HG02981 (cell line): ENCODE measurements around the gene PHF21A.
"Not testable (repeated sequence)": the region's sequence is repeated elsewhere in the genome, so short reads cannot be mapped to it uniquely, and the experiment has no call there.

Source experiments
- ATAC-seq: cut with Tn5 transposase; IDR thresholded peaks from one replicate; pipeline ENCODE4 v1.9.1; 2021; ENCODE audit warnings: mild to moderate bottlenecking, moderate library complexity; ENCODE audit not compliant: unreplicated experiment

Gene PHF21A

DNA sequence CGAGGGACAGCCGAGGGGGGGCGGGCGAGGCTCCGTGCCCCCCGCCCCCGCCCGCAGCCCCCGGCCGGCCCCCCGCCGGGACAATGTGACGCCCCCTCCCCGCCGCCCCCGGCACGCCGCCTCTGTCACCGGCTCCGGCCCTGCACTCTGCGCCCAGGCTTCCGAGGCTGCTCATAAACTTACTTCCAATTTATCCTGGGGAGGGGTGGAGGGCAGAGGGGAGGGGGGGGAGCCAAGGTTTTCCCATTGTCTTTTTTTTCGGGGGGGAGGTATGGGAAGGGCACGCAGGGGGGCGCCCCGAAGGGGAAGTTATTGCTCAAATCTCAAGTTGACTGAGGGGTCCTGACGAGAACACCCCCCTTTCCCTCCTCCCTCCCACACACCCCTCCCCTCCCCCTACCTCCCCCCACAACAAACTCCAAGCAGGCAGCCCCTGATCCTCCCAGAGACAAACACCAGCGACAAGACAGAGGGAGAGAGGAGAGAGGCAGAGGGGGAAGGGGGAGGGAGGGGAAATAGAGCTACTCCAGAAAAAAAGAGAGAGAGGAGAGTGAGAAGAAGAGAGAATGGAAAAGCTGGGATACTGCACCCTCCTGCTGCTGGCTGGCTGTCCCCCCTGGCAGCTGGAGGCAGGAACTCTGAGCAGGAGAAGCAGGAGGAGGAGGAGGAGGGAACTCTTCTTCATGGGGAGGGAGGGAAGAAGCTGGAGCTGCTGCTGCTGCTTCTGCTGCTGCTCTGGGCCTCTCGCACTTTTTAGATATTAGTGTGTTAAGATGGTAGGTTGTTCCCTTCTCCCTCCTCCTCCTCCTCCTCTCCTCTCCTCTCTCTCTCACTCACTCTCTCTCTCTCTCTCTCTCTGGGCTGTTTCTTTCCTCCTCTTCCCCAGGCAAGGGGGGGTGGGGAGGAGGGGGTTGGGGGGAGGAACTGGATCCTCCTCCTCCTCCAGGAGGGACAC is 631 bp downstream of the PHF21A start:
- peak; percentile 2 for ATAC-seq

DNA sequence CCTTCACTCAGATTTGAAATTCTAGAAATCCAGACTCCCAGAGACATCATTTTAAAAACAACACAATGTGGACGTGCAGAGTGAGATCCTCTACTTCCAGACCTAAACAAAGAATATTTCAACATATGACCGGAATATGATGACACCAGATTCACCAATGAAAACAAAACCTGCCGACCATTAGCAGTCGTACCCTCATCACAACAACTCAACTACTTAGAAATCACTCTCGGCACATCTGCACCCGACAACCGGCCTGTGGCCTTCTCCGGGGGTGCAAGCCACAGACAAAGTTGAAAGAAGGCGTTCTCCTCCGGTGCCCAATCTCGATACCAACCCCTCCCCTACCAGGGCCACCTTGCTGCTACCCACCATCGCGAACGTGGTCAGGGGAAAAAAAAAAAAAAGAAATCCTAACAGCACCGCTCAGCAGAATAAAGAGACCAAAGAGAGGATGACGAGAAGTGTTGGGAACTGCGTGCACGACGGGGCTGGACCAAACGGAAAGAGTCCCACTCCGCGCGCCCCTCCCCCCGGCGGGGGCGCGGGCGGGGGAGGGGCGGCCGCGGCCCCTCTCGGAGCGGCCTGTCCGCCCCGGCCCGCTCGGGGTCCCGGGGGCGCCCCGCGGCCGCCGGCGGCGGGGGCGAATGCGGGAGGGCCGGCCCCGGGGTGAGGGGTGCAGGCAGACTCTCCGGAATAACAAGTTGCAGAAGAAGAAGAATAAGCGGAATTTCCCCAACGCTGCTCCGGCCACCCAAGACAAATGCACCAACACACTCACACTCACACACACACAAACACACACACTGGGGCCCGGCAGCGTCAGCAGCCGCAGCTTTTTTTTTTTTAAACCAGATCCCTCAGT is 1.7 kb downstream of the PHF21A start:
- no peak for ATAC-seq

DNA sequence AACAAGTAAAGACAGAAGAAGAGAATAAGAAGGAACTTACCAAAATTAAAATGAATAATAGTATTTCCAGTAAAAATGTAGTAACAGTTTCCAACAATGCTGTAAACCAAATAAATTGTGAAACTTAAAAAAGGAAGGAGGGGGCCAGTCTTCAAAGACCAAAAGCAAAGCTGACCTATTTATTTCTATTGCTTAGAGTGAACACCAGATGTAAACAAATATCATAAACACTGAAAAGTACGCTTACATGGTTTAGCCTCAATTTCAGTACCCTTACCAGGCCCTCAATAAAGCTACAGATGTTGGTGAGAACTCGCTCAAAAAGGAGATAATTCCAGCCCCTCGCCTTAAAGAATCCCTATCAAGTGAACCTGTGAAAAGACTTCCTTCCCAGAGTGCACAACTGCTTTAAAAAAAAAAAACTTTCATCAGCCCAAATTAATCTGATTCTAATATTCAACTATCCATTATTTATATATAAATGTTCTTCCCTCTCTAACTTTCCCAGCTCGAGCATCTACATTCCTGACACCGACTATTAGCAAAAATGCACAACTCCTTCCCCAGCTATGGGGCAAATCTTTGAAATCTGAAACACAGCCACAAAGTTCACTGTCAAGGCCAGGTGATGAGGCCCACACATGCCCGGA is 2.4 kb downstream of the PHF21A start:
- ATAC-seq: no peak

DNA sequence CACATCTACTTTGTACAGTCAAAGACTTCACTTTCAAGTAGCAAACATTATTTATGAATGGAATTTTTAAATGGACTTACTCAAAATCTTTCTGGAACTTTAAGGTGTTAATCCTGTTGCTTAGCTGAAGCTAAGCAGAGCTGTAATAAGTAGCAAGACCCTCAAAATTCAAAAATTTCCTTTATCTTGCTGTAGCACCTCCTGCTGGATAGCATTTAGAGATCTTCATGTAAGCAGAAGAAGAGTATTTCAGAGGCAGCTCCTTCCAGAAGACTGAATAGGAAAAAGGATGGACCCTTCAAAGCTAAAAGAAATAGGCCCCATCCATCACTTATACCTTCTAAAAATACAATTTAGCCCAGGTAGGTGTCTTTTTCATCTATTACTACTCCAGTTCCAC is 3.4 kb downstream of the PHF21A start:
- no peak for ATAC-seq

DNA sequence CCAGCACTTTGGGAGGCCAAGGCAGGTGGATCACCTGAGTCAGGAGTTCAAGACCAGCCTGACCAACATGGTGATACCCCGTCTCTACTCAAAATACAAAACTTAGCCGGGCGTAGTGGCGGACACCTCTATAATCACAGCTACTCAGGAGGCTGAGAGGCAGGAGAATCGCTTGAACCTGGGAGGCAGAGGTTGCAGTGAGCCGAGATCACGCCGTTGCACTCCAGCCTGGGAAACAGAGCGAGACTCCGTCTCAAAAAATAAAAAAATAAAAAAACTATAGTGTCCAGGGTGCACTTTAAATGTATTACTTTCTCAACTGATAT is 4.6 kb downstream of the PHF21A start:
- ATAC-seq: not testable (repeated sequence)

DNA sequence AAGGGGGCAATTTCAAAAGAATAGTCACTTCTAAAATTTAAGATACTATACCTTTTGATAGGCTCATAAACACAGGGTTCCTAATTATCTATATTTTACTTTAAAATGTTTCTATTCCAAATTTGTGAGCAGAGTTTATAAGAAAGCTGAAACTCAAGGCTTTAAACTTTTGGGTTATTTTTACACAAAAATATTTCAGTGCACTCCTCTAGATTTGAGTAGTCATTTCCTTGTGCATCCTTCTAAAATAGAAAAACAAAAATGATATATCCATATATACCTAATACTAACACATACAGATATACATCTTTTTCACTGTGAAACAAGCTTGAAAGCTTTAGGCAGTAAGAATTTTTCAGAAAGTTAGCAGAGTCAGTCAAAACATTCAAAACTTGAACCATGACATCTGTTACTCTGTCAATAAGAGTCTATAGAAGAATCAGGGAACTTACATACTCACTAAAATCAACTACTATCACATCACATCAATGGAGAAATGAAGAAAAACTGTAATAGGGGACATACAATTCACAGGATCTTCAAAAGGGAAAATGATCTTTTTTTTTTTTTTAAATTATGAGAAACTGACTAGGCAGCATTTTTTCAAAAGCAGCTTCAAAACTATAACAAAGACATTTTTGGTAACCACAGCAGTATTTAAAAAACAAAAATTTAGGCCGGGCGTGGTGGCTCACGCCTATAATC is 5.1 kb downstream of the PHF21A start:
- no peak for ATAC-seq

DNA sequence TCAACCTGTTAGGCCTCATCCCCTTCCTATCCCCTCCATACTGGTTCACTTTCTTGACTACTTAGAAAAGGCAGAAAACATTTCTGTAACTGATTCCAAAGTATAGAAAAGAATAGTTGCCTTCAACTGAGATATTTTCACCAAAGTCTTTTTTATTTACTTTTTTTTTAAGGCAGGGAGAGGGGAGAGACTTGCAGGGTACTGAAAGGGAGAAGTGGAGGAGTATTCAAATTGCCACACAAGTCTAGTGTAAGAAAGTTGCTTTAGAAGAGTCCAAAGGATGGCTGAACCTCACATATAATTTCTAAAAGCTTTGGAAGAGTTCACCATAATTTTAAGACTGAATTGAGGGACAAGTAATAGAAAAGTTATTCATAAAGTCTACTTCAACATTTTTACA is 6.3 kb downstream of the PHF21A start:
- ATAC-seq: no peak

DNA sequence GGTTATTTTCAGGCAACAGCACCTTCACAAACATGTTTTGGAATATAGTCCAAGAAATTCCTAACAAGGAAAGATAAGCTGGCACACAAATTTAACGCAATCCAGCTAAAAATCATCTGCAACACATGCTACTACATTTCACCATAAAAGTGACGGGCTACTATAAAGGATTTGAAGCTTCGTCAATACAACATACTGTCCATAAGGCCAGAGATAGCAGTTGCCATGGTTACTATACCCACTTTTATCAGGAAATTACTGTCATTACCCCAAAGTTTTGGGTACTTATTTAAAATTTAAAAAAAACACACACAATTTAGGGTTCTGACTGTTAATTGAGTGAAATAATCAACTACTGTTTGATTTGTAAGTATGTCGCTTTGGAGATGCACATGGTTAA is 6.9 kb downstream of the PHF21A start:
- ATAC-seq: no peak

DNA sequence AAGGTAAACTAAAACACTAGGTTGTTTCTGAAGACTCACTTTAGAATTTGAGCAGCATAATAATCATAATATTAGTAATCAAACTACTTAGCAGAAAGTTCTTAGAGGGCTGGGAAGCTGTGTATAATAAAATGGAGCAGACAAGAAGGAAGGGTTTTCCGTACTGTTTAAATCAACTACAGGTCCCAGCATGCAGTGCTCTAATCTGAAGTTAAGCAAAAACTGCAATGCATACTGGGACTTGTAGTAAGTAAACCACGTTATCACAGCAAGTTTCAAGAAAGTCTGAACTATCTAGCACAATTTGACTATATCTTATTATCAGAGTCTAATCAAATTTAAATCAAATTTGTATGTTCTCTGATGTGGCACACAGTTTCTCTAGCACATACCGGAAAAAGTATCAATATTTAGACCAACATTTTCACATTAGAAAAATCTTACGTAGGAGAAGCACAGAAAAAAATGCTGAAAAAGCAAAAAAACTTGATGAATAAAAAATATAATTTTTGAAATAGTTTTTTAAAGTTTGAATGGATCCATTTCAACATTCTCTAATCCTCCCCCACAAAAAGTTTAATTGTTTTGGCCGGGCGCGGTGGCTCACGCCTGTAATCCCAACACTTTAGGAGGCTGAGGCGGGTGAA is 8.2 kb downstream of the PHF21A start:
- ATAC-seq: peak; percentile 81

DNA sequence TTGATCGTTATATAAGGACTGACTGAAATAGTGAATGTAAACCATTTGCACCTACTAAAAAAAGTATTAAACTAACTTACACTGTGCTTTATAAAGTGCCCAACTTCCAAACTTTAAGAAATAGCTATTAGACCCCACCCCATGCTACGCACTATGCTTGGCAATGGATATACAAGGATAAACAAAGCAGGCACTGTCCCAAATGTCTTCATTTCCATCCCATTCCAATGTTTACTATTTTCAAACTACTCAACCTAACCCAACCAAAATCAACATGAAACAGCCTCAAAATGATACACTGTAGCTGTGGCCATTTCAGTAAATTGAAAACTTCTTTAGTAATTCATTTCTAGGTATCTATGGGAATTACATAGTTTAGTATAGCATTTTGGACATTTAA is 12.5 kb downstream of the PHF21A start:
- ATAC-seq: no peak

DNA sequence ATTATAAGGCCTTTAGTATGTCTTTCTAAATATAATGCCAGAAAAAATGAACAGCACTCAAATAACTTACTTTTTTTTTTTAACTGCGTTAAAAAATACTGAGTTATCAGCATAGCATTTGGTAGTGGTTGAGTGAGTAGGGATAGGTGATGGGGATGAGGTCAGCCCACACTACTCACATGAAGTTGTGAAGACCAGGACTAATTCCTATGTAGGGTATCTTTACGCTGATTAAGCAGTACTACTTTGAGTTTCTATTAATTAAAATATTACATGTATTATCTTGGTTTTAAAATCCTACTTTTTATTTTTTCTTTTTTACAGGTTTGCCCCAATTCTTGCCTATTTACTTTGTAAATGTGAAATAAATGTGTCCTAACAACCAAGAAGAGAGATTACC is 13.5 kb downstream of the PHF21A start:
- ATAC-seq: no peak

DNA sequence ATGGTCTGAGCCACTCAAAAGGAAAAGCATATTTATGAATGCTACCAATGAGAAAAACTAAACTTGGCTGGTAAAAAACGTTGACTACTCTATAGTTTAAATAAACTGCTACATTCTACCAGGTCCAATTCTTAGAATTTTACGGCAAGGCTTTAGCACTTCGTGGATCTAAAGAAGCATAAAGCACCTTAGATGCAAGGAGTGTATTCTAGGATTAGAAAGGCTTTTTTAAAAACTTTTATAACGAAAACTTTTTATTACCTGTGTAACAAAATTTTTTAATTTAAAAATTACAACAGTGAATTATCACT is 13.9 kb downstream of the PHF21A start:
- no peak for ATAC-seq

DNA sequence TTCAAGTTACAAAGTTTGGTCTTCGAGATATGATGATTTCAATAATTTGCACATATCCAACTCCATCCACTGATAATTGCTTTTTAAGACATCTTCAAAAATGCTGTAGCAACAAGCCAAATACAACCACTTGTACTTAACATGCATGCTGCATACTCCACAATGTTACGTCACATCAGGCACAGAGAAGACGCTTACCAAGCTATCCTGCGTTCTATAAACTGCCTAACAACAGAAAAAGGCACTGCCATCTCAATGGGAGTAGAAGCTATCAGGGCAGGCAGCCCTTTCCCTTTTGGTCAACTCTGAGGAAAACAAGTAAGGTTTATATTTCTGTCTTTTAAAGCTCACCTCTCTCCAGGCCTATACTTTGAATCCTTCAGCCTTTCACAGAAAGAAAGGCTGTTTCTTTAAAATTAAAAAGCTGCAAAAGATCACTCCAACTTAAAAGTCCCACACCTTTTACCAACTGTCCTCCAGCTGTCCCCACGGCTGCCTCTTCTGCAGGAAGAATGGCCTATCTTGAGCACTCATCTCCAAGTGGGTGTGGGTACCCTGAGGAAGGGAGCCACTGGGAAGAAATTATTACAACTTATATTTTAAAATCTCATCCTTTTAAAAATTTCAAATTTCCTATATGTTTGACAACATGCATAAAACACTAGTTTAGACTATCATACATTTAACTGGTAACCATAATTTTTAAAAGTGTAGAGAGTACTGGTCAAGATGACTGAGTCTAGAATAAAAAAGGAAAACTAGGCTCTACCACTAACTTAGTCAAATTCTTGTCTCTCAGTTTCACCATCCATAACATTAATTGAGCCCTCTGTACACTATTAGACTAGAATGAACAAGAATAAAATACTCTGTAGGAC is 14.5 kb downstream of the PHF21A start:
- ATAC-seq: no peak

DNA sequence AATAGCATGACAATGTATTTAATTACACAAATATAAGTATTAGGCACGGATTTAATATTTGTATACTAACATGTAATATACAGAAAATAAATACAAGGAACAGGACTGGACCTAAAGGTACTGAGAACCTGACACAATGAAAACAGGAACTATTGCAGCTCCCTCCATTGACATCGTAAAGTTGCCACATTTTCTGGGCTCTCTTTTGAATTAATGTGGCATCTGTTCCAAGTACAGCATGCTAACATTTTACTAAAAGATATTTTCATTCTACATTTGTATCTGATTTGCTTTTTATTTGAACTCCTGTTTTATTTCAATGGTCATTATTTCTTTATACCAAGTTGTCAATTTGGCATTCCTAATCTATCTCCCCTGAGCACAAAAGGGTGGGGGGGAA is 15.3 kb downstream of the PHF21A start:
- no peak for ATAC-seq

DNA sequence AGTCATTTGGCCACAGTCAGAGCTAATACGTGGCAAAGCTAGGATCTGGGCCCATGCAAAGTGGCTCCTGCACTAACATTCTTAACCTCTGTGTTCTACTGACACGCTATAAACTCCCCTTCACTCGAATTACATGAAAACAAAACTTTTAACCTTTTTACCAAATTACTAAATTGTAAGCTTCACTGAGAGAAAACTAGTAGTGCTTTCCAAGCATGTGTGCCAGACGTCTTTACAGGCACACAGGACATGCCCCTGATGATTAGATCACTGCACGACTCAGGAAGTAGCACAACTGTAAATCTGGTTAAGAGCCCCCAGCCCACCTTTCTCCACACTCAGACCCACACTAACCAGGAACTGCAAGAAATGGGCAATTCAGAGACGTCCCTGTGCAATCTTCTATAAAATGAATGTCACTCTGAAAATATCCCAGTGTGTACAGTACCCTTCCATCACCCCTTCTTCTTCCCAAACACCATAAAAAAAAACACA is 16.1 kb downstream of the PHF21A start:
- ATAC-seq: no peak

DNA sequence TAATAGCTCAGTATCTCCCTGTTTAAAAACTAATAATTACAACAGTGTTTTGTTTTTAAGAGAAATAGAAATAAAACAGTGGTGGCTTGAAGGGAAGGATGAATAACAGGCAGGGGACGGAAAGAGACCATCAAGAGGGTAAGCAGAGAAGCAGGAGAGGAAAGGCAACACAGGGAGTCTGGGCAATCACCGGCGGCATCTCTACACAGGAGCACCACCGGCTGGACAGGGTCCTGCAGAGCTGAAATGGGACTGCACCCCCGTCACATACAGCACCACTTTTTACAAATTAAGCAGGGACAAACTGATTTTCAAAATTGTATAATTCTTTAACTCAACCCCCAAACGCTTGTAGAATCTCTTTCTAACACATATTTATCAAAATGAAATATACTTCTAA is 18.4 kb downstream of the PHF21A start:
- no peak for ATAC-seq

DNA sequence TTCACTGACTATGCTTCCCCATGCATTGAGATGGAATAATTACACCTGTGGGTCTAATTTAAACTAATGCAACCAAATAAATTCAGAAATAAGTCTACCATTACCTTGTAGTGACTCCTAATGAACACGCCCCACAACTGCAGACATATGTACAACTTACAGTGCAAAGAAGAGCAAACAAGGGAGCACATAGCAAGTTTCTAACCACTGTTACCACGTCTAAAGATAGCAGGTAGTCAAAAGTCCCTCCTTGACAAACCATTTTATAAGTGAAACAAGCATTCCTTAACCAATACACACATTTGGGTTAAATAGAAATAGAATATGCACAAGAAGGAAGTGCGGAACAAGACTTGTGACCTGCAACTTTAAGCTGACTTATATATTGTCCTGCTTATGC is 20.6 kb downstream of the PHF21A start:
- peak; percentile 70 for ATAC-seq

DNA sequence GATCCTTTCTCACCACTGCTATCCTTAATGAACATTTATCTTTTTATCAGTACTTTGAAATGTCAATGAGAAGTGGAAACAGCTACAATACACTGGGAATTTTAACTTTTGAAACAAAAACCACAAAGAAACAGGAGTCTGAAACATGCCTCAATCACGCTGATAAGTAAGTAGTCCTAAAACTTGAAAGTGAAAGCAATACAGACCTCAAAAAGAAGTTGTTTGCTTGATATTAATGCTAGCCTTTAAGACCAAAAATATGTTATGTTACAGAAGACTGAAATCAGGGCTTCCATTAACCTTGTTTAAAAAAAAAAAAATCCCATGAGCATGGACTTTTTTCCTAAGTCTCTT is 21.3 kb downstream of the PHF21A start:
- no peak for ATAC-seq

DNA sequence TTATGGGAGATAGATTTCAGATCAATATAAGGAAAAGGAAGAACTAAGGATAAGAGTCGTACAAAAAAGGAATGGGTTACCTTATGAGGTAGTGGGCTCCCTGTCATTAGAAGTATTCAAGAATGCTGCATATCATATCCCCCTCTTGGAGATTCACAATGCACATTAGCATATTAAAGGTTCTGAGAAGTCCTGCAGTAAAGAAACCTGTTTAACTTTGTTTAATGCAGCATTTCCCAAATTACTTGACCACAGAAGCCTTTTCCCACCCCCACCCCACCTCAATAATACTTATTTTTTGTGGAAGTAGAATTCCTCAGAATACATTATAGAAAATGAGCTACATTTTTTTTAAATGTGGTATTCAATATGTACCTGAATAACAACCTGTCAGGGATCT is 30.9 kb downstream of the PHF21A start:
- ATAC-seq: no peak

DNA sequence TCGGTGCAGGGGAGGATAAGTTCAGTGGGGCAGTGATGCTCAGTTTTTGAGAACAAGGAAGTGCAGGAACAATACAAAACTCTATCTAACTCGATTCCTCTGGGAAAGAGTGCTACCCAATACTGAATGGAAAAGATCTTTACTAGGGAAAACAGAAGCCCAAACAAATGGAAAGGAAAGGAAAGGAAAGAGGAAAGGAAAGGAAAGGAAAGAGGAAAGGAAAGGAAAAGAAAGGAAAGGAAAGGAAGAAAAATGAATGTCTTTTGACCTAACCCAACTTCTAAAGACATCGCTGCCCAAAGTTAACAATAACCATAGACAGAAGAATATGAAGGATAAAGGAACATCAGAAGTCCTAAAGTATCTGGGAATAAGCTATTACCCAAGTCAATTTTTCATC is 41.6 kb downstream of the PHF21A start:
- no peak for ATAC-seq
